ENCODE results near the gene SLC36A3.

- TF ChIP-seq EZH2 (IDR thresholded peaks at IDR 0.05; ENCODE audit: borderline replicate concordance, low read length): no peak
- no peak for TF ChIP-seq CTCF (IDR thresholded peaks at IDR 0.05; ENCODE audit: low read length)
These were observed 24.7 kb downstream of the SLC36A3 start for GRCh38 chr5:151278845-151279244.
